Cardiac muscle cell (in vitro differentiated cells and primary cell): ENCODE results near the gene TMX1. TPM values are rescaled to one million over a fixed set of nuclear protein-coding genes. Genes with fewer than 3 reads are reported as not detected.

Experiments
- DNase-seq, 2 donors: peaks; one replicate each; pipeline versions ENCODE4 v3.0.0 to v3.0.0-alpha.2; 2010 to 2017; ENCODE audit warnings: low read depth in 1 of 2, low spot score in 1 of 2
- H3K27ac ChIP-seq: fragments of 200-600 bp; sonication (generic); 2 replicates; pipeline ENCODE4 v1.5.1; 2016
- H3K27me3 ChIP-seq: fragments of 200-600 bp; sonication (generic); 2 replicates; pipeline ENCODE4 v1.6.0; 2016; ENCODE audit warnings: control low read depth
- H3K36me3 ChIP-seq: fragments of 200-600 bp; sonication (generic); 2 replicates; pipeline ENCODE4 v1.5.1; 2016; ENCODE audit warnings: control low read depth
- H3K4me1 ChIP-seq: fragments of 200-600 bp; sonication (generic); 2 replicates; pipeline ENCODE4 v1.8.1; 2017; ENCODE audit warnings: low read depth, mild to moderate bottlenecking, mixed run types
- H3K4me3 ChIP-seq: fragments of 200-600 bp; sonication (generic); 2 replicates; pipeline ENCODE4 v1.5.1; 2016; ENCODE audit warnings: mild to moderate bottlenecking
- H3K9me3 ChIP-seq: fragments of 200-600 bp; sonication (generic); 2 replicates; pipeline ENCODE4 v1.5.1; 2017; ENCODE audit warnings: low read depth, mild to moderate bottlenecking, control low read depth
- CTCF ChIP-seq: IDR thresholded peaks from 2 replicates; pipeline ENCODE4 v1.5.1; 2012; ENCODE audit warnings: low read depth, mild to moderate bottlenecking, low read length
- polyA plus RNA-seq: library from polyadenylated mRNA; unstranded; fragments of >200 nt; fragmentation: Nextera tagmentation; extraction: Ambion mirVana; gene quantifications from 2 replicates; pipeline ENCODE4 v1.2.1, GENCODE V29; 2016
- total RNA-seq: library from RNA; depleted of rRNA; stranded (reverse); fragments of >200 nt; gene quantifications from 2 replicates; pipeline ENCODE4 v1.2.3, GENCODE V29; 2016

TMX1 gene
- total and polyA plus RNA-seq, 2 experiments from 2014 or later = 11.9 to 25.3 TPM

GRCh38 chr14:51289169-51289568 is 49.1 kb downstream of the TMX1 start:
- Histone ChIP-seq H3K9me3 (no peaks in the 10 kb centered on the region), H3K4me1 (no peaks in the 10 kb centered on the region), H3K4me3 (no peak overlapping the region), H3K27me3 (no peaks in the 10 kb centered on the region), H3K27ac (no peak overlapping the region), H3K36me3 (no peaks in the 10 kb centered on the region)
- no peak for DNase-seq
- no peak for TF ChIP-seq CTCF

- H3K4me3 ChIP-seq = no peak overlapping the region
- no peaks in the 10 kb centered on the region for H3K9me3 ChIP-seq
- TF ChIP-seq CTCF = no peak
- no peaks in the 10 kb centered on the region for H3K27me3 ChIP-seq
- H3K4me1 ChIP-seq = no peaks in the 10 kb centered on the region
- no peak for DNase-seq
- no peak overlapping the region for H3K27ac ChIP-seq
- no peaks in the 10 kb centered on the region for H3K36me3 ChIP-seq
Observed at GRCh38 chr14:51290132-51290531, 50.1 kb downstream of the TMX1 start.

DNA sequence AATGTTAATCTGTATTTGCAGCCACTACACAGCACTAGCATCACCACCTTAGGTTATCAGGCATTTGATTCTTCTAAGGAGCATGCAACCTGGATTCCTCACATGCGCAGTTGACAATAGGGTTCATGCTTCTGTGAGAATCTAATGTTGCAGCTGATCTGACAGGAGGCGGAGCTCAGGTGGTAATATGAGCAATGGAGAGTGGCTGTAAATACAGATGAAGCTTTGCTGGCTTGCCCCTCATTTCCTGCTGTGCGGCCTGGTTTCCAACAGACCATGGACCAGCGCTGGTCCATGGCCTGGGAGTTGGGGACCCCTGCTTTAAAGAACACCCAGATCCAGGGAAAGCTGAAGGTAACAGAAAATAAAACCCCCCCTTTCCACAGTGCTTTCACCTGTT is 51.0 kb downstream of the TMX1 start:
- no peak overlapping the region for H3K27ac ChIP-seq
- H3K4me1 ChIP-seq = no peaks in the 10 kb centered on the region
- no peak for TF ChIP-seq CTCF

GRCh38 chr14:51293149-51293911 is 53.3 kb downstream of the TMX1 start:
- Histone ChIP-seq H3K27me3 (no peaks in the 10 kb centered on the region), H3K9me3 (no peaks in the 10 kb centered on the region), H3K27ac (no peak overlapping the region), H3K36me3 (no peaks in the 10 kb centered on the region), H3K4me3 (no peak overlapping the region), H3K4me1 (no peaks in the 10 kb centered on the region)
- peak in 1 of 2 donors; percentile 57 for DNase-seq
- TF ChIP-seq CTCF = no peak

More for the DNA sequence above, 51.0 kb downstream of the TMX1 start:
- H3K27me3 ChIP-seq = no peaks in the 10 kb centered on the region
- DNase-seq = no peak
- no peak overlapping the region for H3K4me3 ChIP-seq
- no peaks in the 10 kb centered on the region for H3K36me3 ChIP-seq
- H3K9me3 ChIP-seq = no peaks in the 10 kb centered on the region

DNA sequence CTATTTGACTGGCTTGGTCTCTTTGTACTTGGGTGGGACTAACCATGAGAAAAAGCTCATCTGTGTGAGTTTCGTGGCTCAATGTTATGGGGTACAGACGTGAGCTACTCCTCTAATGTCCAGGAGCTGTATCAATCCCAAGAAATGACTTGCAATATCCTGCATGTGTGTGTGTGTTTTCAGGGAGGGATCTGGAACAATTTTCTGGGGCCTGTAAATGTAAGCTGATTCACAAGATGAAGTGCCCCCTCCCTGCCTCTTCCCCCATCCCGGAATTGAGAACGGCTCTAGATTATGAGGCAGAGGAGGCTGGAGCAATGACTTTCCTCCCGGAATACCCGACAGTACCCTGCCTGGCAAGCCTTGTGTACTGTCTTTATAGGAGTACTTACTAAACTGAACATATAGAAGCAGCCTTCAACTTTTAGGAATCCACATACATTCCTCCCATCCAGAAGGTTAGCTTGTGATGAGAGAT is 53.9 kb downstream of the TMX1 start:
- H3K4me3 ChIP-seq = no peak overlapping the region
- no peaks in the 10 kb centered on the region for H3K4me1 ChIP-seq
- DNase-seq = no peak
- no peaks in the 10 kb centered on the region for H3K27me3 ChIP-seq
- no peaks in the 10 kb centered on the region for H3K36me3 ChIP-seq
- no peak overlapping the region for H3K27ac ChIP-seq
- TF ChIP-seq CTCF = no peak
- H3K9me3 ChIP-seq = no peaks in the 10 kb centered on the region
